Activated CD4-positive, alpha-beta T cell treated with anti-CD3 and anti-CD28 coated beads, Interleukin-2, Interleukin-6, amounts not matched to agents 100 ng/mL and 50 ng/mL, durations not matched to agents 16 hours and 8 hours (primary cell): ENCODE data around the gene RECQL5.
"Not testable (repeated sequence)": the region's sequence is repeated elsewhere in the genome, so short reads cannot be mapped to it uniquely, and the experiment has no call there.

Experiments
- DNase-seq: peaks from one replicate; pipeline ENCODE4 v3.0.0-alpha.2; 2020

The RECQL5 gene

DNA sequence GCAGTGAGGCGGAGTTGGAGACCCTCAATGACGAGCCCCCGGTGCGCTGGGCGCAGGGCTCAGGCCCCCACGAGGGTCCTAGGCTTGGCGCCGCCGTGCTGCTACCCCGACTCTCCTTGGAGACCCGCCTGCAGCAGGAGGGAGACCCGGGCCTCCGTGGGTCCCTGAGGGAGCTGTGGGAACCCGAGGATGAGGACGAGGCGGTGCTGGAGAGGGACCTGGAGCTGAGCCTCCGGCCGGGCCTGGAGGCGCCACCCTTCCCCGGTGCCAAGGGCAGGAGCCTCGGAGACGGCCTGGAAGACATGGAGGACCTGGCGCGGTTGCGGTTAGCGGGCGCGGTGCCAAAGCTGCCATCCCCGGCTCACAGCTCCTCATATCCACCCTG lies 77.0 kb downstream of the RECQL5 start:
- no peak for DNase-seq

DNA sequence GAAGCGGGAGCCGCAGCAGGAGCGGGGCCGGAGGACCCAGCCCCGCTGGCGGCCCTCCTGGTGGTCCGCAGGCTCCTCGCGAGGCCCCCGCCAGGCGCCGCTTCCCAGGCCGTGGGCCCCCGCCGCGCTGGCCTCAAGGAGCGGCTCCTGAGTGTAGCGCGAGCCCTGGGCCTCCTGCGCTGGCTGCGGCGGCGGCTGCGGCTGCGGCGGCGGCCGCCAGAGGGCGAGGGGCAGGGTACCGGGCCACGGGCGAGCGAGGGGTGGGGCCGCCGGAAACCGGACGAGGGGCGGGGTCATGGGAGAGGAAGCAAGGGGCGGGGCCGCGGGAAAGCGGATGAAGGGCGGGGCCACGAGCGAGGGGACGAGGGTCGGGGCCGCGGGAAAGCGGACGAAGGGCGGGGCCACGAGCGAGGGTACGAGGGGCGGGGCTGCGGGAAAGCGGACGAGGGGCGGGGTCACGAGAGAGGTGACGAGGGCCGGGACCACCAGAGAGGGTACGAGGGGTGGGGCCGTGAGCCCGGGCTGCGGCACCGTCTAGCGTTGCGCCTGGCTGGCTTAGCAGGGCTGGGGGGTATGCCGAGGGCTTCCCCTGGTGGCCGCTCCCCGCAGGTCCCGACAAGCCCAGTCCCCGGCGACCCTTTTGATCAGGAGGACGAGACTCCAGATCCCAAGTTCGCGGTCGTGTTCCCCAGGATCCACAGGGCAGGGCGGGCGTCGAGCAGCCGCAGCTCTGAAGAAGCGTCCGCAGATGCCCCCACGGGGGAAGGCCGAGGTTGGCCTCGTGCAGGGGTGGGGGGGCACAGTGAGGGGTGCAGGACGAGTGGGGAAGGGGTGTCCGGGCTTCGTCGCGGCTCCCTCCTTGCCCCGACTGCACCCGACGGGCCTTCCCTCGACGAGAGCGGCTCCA lies 77.7 kb downstream of the RECQL5 start:
- DNase-seq = peak; percentile 96

DNA sequence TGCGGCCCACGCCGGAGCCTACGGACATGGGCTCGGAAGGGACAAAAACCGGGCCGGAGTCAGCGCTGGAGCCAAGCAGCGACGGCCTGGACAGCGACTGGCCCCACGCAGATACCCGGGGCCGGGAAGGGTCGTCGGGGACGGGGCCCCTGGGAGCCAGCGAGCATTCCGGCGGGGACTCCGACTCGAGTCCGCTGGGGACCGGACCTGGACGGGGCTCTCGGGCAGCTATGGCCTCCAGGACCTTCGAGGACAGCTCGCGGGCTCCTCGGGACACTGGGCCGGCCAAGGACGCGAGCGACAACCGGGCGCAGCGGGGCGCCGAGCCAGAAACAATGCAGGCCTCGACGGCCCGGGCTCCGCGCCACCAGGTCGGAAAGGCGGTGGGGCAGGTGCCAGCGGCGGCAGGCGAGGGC lies 78.3 kb downstream of the RECQL5 start:
- no peak for DNase-seq

DNA sequence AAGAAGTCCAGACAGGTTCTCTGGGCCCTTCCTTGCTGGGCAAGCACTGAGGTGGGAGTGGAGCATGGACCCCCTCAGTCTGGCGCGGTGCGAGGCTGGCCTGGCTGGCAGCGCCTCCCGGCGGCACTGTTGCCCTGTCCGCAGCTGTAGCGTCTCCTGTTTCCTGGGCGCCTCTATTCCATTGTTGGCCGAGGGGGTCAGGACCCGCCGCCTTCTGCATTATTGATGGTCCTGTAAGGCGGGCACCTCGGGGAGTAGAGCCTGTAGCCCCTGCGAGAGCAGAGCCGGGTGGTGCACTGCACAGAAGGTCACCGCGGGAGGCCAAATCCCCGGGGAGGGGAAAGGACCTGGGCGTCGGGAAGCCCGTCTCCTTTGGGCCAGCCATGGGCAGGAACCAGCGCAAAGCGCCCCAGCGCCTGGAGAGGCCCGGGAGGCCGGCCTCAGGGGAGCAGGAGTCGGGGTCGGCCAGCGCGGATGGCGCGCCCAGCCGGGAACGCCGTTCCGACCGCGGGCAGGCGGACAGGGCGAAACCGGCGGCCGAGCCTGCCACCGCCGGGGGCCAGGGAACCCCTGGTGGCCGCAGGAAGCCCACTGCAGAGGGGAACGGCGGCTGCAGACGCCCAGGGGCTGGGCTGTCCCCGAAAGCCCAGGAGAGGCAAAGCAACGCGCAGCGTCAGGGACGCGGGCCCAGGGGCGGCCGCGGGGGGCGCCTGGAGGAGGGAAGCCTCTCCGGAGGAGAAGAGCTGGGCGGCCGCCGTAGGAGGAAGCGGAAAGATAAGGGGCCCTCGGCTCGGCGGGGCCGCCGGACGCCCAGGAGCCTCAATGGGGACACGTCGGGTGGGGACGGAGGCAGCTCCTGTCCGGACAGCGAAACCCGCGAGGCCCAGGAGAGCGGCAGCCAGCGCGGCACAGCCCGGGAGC lies 79.0 kb downstream of the RECQL5 start, which contains the start of gene MYO15B:
TSS of gene MYO15B (plus strand) at position 126 of the 921 bp plus-strand sequence. CDS start at position 384, 258 bp downstream.
- peak; percentile 69 for DNase-seq

GRCh38 chr17:75584849-75585175 lies 82.1 kb downstream of the RECQL5 start:
- no peak for DNase-seq

DNA sequence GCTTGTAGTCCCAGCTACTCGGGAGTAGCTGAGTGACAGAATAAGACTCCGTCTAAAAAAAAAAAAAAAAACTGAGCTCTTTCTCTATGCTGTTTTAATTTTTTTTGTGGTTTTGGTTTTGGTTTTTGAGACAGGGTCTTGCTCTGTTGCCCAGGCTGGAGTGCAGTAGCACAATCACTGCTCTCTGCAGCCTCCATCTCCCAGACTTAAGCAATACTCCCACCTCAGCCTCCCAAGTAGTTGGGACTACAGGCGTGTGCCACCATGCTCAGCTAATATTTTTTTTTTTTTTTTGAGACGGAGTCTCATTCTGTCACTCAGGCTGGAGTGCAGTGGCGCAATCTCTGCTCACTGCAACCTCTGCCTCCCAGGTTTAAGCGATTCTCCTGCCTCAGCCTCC lies 83.8 kb downstream of the RECQL5 start:
- DNase-seq = not testable (repeated sequence)

GRCh38 chr17:75581121-75581725 lies 85.7 kb downstream of the RECQL5 start:
- DNase-seq = peak; percentile 47
